Fibroblast of skin of right biceps (primary cell): ENCODE data around the gene EFL1.
"Not testable (repeated sequence)": the region's sequence is repeated elsewhere in the genome, so short reads cannot be mapped to it uniquely, and the experiment has no call there.

ENCODE experiments used
- DNase-seq: peaks from one replicate; pipeline ENCODE4 v3.0.0-alpha.2; 2013

Gene EFL1

DNA sequence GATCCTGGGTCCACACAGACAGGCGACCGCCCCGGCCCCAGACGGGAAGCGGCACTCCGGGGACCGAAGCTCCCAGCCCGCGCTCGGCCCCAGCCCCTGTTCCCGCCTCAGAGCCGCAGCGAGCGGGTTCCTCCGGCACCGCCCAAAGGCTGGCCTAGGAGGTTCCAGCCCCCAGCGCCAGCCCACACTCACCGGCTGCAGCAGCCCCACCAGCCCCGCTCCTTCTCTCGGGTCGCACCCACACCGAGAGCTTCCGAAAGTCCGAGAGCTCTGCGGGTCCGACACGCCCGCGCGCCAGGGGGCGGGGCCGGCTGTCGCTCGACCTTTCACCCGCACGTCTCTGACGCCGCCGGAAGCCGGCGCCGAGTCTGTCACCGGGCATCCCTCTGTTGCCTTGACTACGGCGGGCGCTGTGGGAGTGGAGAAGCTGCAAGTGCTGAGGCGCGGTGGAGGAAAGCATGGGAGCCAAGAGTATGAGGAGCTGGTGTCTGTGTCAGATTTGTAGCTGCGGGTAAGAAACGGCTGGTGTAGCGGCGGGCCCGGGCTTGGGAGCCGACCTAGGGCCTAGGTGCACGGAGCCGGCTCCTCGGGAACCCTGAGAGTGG, at the start of gene EFL1, which contains the start of gene SAXO2:
Gene EFL1, minus strand, starts transcription at position 313 of the 605 bp plus-strand sequence. CDS start 956 bp downstream, outside the sequence.
Gene SAXO2, plus strand, starts transcription at position 397 of the 605 bp plus-strand sequence. Its CDS starts 62 bp downstream, at position 459.
- peak; percentile 86 for DNase-seq

GRCh38 chr15:82311321-82311720, 48.8 kb upstream of the EFL1 start:
- not testable (repeated sequence) for DNase-seq

DNA sequence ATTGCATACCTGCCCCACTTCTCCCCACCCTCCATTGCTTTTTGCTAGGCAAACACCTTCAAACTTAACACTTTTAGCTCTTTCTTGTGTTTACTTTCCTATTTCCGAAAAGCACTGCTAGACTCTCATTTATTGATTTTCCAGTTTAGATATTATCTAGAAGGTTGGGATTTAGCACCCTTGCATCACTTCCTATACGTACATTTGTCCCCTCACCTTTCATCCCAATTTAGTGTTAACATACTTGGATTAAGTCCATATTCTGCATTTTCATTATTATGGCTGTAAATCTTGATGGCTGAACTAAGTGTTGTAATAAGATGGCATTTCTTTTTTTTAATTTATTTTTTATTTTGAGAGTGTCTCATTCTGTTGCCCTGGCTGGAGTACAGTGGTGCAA, 47.3 kb upstream of the EFL1 start:
- DNase-seq, result no peak

GRCh38 chr15:82307714-82308081, 45.2 kb upstream of the EFL1 start:
- no peak for DNase-seq

DNA sequence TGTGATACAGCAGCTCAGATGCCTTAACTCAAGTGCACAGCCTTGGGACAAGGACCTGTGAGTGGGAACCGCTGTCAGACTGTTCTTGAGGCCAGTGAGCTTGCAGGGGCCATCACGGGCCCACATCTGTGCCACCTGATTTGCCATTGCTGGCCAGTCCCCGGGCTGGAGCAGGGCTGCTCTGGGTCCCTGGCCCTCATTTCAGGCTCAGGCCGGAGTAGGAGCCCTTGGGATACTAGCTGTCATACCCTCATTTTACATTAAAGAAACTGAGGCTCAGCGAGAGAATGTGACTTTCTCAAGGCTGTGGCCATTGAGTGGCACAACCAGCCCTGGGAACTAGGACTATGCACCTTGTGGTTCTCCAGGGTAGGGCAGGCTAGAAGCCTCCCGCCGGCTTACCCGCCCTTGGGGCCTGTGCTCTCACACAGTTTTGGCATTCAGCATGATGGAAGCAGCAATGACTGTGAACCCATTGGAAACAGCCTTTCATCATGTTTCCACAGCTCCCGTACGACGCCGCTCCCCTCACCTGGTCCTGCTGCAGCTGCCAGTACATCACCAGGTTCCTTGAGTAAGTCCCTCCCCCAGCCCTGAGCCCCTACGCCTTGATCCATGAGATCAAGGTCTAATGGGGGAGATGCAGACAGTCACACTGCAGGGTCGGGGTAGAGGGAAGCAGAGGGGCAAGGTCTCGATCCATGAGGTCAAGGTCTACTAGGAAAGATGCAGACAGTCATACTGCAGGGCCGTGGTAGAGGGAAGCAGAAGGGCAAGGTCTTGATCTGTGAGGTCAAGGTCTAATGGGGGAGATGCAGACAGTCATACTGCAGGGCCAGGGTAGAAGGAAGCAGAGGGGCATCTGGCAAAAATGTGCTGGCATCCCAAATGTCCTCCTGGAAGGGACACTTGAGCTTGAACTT, 44.5 kb upstream of the EFL1 start:
- no peak for DNase-seq

DNA sequence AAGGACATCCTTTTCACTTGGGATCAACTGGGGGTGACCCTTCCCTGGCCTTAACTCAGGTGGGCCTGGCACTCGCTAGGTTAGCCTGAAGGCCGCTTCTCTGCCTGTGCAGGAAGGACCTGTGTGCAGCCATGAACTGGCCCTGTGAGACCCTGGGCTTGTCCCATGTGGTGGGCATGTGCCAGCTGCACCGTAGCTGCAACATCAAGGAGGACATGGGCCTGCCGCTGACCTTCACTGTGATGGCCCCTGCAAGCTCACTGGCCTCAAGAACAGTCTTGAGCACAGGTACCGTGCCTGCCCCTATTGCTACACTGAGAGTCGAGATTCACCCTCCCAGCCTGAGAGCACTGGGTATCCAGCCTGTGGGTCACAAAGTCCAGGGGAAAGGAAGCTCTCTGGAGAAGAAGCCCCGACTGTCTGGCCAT, 43.1 kb upstream of the EFL1 start:
- no peak for DNase-seq

DNA sequence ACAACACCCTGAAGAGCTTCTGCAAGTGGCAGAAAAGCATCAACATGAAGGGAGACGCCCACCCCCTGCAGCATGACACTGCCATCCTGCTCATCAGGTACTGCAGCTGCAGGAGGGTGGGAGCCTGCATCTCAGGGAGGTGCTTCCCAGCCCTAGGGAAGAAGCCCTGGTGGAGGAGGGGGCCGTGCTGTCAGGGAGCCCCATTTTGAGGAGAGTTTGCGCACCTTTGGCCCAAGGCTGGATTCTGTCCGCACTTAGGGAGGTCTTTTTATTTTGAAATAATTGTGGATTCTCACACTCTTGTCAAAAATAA, 42.2 kb upstream of the EFL1 start:
- DNase-seq, result no peak

DNA sequence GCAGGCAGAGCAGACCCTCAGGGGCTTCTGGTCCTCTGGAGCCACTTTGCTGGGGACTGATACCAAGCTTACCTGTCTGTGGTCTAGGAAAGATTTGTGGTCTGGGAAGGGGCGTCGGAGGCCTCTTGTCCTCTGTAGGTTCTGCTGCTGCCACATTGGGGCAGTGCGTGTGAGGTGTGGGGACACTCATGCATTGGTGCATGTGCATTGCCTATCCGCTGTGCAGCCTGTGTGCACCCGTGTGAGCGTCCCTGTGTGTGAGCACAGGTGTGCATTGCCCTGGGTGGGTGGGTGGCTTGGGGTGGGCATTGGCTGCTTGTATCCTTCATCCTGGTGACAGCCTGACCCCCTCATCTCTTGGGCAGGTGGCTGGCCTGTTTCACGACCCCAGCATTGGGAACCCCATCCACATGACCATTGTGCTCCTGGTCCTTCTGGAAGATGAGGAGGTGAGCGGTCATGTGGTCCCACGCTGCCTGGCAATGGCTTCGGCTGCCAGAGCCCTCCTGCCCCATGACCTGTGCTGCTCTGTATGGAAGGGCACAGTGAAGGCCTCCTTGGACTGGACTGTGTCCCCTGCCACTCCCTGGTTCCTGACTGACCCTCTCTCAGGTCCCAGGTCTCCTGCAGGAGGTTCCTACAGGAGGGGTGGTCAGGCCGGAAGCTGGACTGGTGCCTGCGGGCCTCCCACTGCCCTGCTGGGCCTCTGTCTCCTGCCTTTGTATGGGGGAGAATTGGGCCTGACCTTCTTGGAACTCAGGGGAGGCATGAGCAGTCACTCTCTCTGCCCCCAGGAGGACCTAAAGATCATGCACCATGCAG, 41.6 kb upstream of the EFL1 start:
- no peak for DNase-seq

DNA sequence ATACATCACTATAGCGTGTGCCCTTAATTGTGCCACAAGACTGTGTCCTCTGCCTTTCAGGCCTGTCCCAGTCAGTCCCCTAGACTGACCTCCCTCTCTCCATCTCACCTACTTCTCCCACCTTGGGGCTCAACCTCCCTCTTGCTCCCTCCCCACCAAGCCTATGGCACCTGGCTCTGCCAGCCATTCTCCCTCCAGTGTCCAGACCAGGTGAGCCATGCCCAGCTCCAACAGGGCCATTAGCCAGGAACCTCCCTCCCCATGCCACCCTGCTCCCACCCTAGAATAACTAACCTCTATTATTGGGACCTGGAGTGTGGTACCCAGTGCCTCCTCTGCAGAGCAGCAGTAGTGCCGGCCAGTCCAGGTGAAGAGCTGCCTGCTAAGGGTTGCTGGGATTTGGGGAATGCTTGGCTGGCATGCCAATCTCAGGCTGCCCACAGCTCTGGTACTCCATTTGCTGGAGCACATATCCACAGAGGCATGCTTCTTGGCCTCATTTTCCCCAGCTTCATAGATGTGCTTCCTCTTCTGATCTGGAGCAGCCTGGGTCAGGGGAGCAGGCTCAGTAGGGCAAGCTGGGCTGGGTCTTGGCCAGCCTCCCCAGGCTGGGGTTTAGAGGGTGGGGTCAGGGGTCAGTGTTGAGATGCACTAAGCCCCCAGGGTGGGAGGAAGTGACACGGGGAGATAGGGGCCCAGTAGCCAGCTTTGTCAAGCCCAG, 38.9 kb upstream of the EFL1 start:
- DNase-seq, result no peak

- no peak for DNase-seq
These were observed 38.3 kb upstream of the EFL1 start for GRCh38 chr15:82300883-82301282.

DNA sequence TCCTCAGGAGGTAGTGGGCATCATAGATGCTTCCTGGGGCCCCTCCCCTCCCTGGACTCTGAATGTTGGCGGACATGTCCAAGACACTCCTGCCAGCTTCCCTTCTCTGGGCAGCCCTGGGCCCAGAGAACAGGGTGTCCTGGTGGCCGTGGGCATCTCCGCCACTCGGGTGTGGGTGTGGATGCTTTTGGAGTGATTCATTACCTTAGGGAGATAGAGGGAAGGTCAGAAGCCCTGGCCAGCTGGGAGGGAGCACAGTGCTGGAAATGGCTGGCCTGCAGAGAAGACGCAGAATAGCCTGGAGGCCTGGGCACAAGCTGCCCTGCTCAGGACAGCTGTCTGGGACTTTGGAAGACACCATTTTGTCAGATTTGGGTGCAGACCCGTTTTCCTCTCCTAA, 37.8 kb upstream of the EFL1 start:
- not testable (repeated sequence) for DNase-seq

GRCh38 chr15:82299511-82299914, 37.0 kb upstream of the EFL1 start:
- not testable (repeated sequence) for DNase-seq

GRCh38 chr15:82298520-82298919, 36.0 kb upstream of the EFL1 start:
- no peak for DNase-seq

DNA sequence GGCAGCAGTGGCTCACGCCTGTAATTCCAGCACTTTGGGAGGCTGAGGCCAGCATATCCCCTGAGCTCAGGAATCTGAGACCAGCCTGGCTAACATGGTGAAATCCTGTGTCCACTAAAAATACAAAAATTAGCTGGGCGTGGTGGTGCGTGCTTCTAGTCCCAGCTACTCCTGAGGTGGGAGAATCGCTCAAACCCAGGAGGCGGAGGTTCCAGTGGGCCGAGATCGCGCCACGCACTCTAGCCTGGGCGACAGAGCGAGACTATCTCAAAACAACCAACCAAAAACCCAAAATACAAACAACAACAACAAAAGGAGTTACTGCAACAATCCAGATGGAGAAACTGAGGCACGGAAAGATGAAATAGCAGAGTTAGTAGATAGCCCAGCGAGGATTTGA, 35.5 kb upstream of the EFL1 start:
- no peak for DNase-seq

DNA sequence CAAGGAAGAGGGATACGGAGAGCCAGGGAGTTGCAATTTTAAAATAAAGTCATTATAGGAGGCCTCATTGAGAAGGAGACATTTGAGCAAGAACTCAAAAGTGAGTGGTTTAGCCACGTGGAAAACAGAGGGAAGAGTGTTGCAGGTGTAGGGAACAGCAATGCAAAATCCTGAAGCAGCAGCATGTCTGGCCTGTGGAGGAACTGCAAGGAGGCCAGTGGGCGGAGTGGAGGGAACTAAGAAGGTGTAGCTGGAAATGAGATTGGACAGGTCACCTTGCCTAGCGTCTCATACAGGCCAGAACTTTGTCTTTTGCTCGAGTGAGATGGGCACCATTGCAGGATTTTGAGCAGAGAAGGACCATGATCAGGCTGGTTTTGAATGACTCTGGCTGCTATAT, 35.0 kb upstream of the EFL1 start:
- DNase-seq, result no peak

DNA sequence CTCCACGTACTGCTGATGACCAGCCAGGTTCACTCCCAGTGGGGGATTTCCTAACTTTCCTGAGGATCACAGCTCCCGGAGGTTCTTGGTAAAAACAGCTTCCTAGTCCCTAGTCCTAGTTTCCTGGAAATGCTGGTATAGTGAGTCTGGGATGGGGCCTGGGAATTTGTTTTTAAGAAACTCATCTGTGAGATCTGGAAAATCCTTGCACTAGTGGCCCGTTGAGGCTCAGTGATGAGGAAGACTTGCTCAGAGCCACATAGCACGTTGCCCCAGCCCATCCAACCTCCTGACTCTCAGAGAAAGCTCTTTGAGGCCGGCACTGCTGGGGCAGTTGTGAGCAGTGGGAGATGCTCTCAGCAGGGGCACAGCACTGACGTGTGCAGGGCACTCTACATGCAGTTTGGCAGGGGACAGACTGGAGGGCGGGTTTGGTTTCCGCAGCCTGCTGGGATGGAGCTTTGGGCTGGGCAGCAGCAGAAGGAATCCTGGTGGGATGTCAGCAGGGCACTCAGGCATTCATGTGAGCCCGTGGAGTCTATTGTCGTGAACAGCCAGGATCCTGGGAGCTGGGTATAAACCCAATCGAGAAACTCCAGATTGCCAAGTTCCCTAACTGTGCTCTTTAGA, 31.6 kb upstream of the EFL1 start:
- no peak for DNase-seq

- DNase-seq, result no peak
These were observed 29.7 kb upstream of the EFL1 start for GRCh38 chr15:82292271-82292670.

DNA sequence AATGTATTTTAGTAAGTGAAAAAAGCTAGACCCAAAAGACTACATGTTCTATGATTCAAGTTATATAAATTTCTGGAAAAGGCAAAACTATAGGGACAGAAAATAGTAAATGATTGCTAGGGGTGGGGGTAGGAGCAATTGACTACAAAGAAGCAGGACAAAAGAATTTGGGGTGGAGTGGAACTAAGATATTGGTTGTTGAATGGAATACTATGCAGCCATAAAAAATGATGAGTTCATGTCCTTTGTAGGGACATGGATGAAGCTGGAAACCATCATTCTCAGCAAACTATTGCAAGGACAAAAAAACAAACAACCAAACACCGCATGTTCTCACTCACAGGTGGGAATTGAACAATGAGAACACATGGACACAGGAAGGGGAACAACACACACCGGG, 25.7 kb upstream of the EFL1 start:
- not testable (repeated sequence) for DNase-seq

DNA sequence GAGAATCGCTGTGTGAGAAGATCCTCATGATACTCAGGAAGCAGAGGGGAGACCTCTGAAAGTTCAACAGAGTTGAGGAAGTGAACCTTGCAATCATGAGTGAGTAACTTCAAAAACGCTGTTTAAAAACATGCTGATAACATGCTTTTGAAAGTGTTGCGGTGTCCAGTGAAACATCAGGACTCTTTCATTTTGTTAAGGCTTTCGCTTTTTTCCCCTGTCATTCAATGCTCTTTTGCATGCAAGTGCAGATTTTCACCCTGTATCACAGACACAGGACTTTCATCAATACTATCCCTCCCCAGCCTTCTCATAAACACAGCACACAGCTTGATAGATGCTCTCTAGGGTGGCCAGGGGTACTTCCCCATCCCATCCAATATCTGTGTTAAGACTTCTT, 23.9 kb upstream of the EFL1 start:
- DNase-seq, result not testable (repeated sequence)

DNA sequence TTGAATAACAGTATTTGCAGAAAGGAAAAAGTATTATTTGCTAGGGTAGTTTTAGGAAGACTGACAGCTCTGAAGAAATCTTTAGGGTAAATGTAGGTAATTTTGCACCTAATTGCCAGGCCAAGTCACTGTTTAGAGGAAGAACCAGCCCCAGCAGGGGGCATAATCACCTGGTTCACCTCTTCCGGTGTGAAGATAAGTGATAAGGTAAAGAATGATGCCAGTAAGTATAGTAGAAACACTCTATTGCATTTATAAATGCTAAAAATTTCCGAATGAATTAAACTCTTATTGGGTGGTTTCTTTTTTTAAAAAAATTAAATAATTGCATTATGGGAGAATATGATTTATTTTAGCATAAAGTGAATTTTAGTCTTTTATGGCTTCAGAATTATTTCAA, 21.8 kb upstream of the EFL1 start:
- DNase-seq, result not testable (repeated sequence)

GRCh38 chr15:82282386-82282785, 19.9 kb upstream of the EFL1 start:
- not testable (repeated sequence) for DNase-seq

DNA sequence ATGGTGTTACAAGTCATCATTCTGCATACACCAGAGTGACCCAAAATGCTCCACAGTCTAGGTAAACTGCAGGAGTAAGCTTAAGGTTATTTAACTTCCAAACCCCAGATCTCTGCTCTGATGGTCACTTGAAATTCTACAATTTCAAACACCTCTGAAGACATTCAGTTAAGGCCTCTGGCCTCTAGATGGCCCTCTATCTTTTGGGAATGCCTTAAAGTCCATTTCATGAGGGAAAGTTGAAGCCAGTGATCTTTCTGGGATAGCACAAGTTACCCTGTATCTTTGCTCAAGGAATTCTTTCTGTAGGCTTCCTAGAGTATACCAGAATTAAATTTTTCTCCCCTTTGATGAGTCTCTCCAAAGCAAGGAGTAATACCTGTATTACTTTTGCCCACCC, 18.7 kb upstream of the EFL1 start:
- not testable (repeated sequence) for DNase-seq
